ENCODE measurements around the gene ARID4B.

Gene ARID4B

DNA sequence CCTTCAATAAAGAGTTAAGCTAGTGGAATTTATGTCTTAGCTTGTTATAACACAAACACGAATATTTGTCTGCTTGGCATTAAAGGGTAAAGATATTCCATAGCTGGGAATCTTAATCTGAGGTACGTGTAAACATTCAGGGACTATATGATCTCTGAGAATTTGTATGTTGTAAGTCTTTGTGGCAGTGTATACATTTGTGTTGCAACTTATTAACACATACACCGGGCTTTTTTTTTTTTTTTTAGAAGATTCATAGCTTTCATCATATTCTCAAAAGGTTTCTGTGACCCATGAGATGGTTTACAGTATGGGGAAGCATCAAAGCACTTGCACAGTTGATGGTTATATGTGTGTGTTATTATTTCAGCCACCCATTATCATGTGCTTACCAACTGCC lies 3.4 kb upstream of the ARID4B start:
- H3K36me3 ChIP-seq, result peaks cover 52% of the 10 kb centered on the region
- H3K4me3 ChIP-seq (ENCODE audit: low read depth, low read length), result no peak overlapping the region
- H3K27ac ChIP-seq, result no peak overlapping the region
- no peaks in the 10 kb centered on the region for H3K9me3 ChIP-seq (ENCODE audit: severe bottlenecking)
- TF ChIP-seq, protein P1, sequence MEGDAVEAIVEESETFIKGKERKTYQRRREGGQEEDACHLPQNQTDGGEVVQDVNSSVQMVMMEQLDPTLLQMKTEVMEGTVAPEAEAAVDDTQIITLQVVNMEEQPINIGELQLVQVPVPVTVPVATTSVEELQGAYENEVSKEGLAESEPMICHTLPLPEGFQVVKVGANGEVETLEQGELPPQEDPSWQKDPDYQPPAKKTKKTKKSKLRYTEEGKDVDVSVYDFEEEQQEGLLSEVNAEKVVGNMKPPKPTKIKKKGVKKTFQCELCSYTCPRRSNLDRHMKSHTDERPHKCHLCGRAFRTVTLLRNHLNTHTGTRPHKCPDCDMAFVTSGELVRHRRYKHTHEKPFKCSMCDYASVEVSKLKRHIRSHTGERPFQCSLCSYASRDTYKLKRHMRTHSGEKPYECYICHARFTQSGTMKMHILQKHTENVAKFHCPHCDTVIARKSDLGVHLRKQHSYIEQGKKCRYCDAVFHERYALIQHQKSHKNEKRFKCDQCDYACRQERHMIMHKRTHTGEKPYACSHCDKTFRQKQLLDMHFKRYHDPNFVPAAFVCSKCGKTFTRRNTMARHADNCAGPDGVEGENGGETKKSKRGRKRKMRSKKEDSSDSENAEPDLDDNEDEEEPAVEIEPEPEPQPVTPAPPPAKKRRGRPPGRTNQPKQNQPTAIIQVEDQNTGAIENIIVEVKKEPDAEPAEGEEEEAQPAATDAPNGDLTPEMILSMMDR (IDR thresholded peaks at IDR 0.05; ENCODE audit: low read depth, low read length), result no peak
- no peaks in the 10 kb centered on the region for H3K27me3 ChIP-seq (ENCODE audit: insufficient read depth, low read depth, severe bottlenecking)
- DNase-seq, result no peak

GRCh38 chr1:235330918-235331285 lies 2.9 kb upstream of the ARID4B start:
- DNase-seq, result no peak
- Histone ChIP-seq H3K36me3 (peaks cover 52% of the 10 kb centered on the region), H3K4me3 (ENCODE audit: low read depth, low read length) (no peak overlapping the region), H3K9me3 (ENCODE audit: severe bottlenecking) (no peaks in the 10 kb centered on the region), H3K27me3 (ENCODE audit: insufficient read depth, low read depth, severe bottlenecking) (no peaks in the 10 kb centered on the region), H3K27ac (no peak overlapping the region)
- TF ChIP-seq, protein P1 (IDR thresholded peaks at IDR 0.05; ENCODE audit: low read depth, low read length), result no peak

- peak; percentile 67 for DNase-seq
- Histone ChIP-seq H3K36me3 (peaks cover 54% of the 10 kb centered on the region), H3K9me3 (ENCODE audit: severe bottlenecking) (no peaks in the 10 kb centered on the region), H3K4me3 (ENCODE audit: low read depth, low read length) (peak overlapping the region; percentile 64), H3K27me3 (ENCODE audit: insufficient read depth, low read depth, severe bottlenecking) (no peaks in the 10 kb centered on the region), H3K27ac (peak overlapping the region; percentile 98)
- TF ChIP-seq, protein P1 (IDR thresholded peaks at IDR 0.05; ENCODE audit: low read depth, low read length), result peak; percentile 46
These were observed 1.3 kb upstream of the ARID4B start for GRCh38 chr1:235329139-235329902.

DNA sequence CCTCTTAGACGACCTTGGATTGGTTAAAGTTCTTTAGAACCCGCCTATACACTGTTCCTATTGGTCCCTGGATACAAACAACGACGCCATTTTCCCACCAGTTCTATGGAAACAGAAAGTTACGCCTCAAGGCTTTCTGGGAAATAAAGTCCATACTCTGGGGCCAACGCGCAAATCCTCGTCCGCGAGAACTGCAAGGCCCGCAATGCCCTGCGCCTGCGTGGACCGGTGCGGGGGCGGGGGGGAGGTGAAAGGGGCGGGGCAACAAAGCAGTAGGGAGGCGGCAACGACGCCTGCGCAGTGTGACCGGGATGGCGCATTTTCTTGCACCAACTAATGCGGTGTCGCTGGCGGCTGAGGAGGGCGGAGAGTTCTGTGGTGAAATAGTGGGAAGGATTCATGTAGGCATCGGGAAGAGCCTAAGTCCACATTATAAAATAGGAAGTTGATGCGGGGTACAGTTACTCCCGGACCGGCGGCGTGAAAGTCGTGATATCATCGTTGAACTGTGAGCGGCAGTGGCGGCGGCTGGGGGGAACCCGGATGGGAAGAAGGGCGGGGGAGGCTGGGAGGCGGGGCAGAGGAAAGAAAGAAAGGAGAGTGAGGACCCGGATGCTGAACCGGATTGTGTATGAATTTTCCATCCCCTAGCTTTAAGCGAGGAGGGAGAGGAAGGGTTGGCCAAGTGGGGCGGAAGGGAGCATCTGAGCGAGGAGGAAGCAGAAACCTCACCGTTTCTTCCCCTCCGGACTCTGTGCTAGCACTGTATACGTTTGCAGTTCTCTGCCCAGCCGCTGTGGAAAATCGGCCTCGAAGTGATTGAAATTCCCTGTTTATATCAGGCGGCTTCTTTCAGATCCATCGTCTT lies 526 bp upstream of the ARID4B start, which contains the start of gene GGPS1:
Gene GGPS1 (plus strand): TSS at position 300 of the 868 bp plus-strand sequence. CDS start 6,695 bp downstream, outside the sequence.
- Histone ChIP-seq H3K27ac (peak within 1 kb of the TSS; percentile 98), H3K9me3 (ENCODE audit: severe bottlenecking) (no peaks in the 10 kb centered on the region), H3K27me3 (ENCODE audit: insufficient read depth, low read depth, severe bottlenecking) (no peaks in the 10 kb centered on the region), H3K36me3 (peaks cover 60% of the 10 kb centered on the region), H3K4me3 (ENCODE audit: low read depth, low read length) (peak within 1 kb of the TSS; percentile 95)
- DNase-seq, result peak; percentile 100
- TF ChIP-seq, protein P1 (IDR thresholded peaks at IDR 0.05; ENCODE audit: low read depth, low read length), result peak; percentile 25; the same call in 1 of the 2 replicates

DNA sequence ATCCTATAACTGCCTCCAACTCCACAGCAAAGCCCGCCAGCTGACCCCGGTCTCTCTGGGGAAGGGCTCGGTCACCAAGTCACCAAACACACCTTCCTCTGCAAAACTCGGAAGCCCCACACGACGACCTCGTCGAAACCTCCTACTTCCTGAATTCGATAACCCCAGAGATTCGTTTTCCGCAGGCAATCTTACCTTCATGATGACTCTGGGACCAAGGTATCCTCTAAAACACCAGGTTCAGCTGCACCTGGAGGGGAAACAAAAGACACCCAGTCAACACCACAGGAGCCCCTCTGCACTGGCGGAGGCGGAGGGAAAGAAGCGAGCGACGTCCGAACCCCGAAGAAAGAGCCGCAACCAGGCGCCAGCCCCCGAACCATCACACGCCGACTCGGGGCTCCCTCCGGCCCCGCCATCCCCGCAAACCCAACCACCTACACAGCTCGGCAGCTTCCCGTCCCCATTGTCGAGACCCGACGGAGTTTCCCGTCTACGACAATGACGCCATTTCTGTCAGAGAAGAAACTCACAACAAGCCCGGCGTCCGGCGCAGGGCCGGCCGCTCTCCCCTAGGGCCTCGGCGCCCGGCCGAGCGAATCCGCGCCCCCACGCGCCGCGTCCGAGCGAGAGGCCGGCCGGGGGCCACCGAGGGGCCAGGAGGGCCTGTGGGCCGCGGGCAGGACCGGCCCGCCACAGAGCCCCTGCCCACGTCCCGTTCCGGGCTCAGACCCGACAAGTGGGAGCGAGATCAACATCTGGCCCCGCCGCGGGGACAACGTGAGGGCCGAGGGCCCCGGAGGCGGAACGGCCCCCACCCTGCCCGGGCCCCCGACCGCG lies 1.0 kb downstream of the ARID4B start:
- Histone ChIP-seq H3K27me3 (ENCODE audit: insufficient read depth, low read depth, severe bottlenecking) (no peaks in the 10 kb centered on the region), H3K9me3 (ENCODE audit: severe bottlenecking) (no peaks in the 10 kb centered on the region), H3K27ac (peak overlapping the region; percentile 96), H3K36me3 (peaks cover 71% of the 10 kb centered on the region), H3K4me3 (ENCODE audit: low read depth, low read length) (peak overlapping the region; percentile 95)
- peak; percentile 56 for DNase-seq
- TF ChIP-seq, protein P1 (IDR thresholded peaks at IDR 0.05; ENCODE audit: low read depth, low read length), result no peak

Measured in WERI-Rb-1 (cell line).